Fibroblast of mammary gland (primary cell): ENCODE results near the gene CTSE.
"Not testable (repeated sequence)": the region's sequence is repeated elsewhere in the genome, so short reads cannot be mapped to it uniquely, and the experiment has no call there.

ENCODE experiments used
- DNase-seq: peaks from one replicate; pipeline ENCODE4 v3.0.0-alpha.2; 2010; ENCODE audit warnings: low read depth
- H3K4me3 ChIP-seq: 2 replicates; pipeline ENCODE4 v1.5.1; 2011; ENCODE audit warnings: low read depth, mild to moderate bottlenecking, low read length, moderate library complexity; ENCODE audit not compliant: control insufficient read depth
- CTCF ChIP-seq: conservative IDR thresholded peaks from 2 replicates; pipeline ENCODE4 v1.5.1; 2011; ENCODE audit warnings: low read depth, low read length, inconsistent platforms; ENCODE audit not compliant: control insufficient read depth, insufficient read depth

The CTSE gene

GRCh38 chr1:206062464-206062863 lies 38.8 kb upstream of the CTSE start:
- no peak overlapping the region for H3K4me3 ChIP-seq
- TF ChIP-seq CTCF, result no peak
- peak; percentile 39 for DNase-seq

GRCh38 chr1:206060844-206061243 lies 37.1 kb upstream of the CTSE start:
- H3K4me3 ChIP-seq, result no peak overlapping the region
- DNase-seq, result no peak
- no peak for TF ChIP-seq CTCF

GRCh38 chr1:206059355-206059915 lies 35.7 kb upstream of the CTSE start:
- TF ChIP-seq CTCF, result no peak
- DNase-seq, result no peak
- H3K4me3 ChIP-seq, result no peak overlapping the region

- DNase-seq, result no peak
- TF ChIP-seq CTCF, result no peak
- H3K4me3 ChIP-seq, result no peak overlapping the region
Measured at GRCh38 chr1:206058927-206059292, 35.2 kb upstream of the CTSE start.

- DNase-seq, H3K4me3 ChIP-seq: not testable (repeated sequence)
Measured at GRCh38 chr1:206058289-206058926, 34.7 kb upstream of the CTSE start.

GRCh38 chr1:206055639-206056323 lies 32.1 kb upstream of the CTSE start:
- H3K4me3 ChIP-seq, result not testable (repeated sequence)

GRCh38 chr1:206055069-206055625 lies 31.5 kb upstream of the CTSE start:
- not testable (repeated sequence) for DNase-seq, H3K4me3 ChIP-seq

More at GRCh38 chr1:206055639-206056323, 32.1 kb upstream of the CTSE start:
- not testable (repeated sequence) for DNase-seq

GRCh38 chr1:206053616-206054015 lies 29.9 kb upstream of the CTSE start:
- DNase-seq, H3K4me3 ChIP-seq: not testable (repeated sequence)

GRCh38 chr1:206052919-206053610 lies 29.4 kb upstream of the CTSE start, which contains the start of gene RHEX:
Gene RHEX (plus strand): TSS chr1:206053173. CDS start chr1:206097829, 44,656 bp downstream.
- DNase-seq, H3K4me3 ChIP-seq: not testable (repeated sequence)

- not testable (repeated sequence) for H3K4me3 ChIP-seq, DNase-seq
Measured at GRCh38 chr1:206052231-206052865, 28.7 kb upstream of the CTSE start.
